HTERT RPE-1 (cell line): ENCODE data around the gene PCK2.

ENCODE experiments used
- in situ Hi-C: fragments of 300-500 bp; cut with MboI; formaldehyde crosslinking; loops from 4 replicates; pipeline ENCODE4 v1.14.3; 2020; ENCODE audit warnings: low sequenced_read_pairs

PCK2 gene

DNA sequence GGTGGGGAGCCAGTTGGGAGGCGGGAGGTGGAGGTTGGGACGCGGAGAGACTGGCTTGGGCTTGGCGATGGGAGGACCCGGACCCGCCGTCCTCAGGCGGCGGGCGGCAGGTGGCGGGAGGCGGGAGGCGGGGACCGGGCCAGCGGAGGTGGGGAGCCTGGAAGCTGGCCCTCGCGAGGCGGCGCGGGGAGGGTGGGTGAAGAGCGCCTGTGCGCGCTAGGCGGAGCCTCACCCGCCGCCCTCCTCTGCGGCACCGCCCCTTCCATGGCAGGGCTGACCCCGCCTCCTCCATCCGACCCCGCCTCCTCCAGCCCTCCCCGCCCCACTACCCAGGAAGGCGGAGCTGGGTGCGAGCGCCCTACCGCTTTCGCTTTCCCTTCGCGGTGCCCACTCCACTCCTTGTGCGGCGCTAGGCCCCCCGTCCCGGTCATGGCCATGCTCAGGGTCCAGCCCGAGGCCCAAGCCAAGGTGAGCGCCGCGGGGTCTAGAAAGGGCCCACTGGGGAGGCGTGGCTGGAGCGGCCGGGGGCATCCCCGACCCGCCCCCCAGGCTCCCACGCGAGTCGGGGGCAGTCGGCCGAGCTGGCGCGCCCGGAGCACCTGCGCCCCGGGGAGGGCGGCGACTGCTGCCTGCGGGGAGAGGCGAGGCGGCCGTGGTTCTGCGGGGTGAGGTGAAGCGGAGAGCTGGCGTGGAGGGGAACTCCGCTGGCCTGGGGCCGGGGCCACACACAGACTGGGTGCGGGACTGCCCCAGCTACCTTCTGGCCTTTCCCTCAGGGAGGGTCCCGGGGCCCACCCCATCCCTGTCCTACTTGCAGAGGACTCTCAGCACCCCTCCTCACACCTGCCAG lies 41.9 kb downstream of the PCK2 start, which contains the start of gene PSME1:
Gene PSME1 (plus strand): TSS at position 361 of the 850 bp plus-strand sequence. CDS start 69 bp downstream, at position 430.
- in situ Hi-C loops = no loop called here

DNA sequence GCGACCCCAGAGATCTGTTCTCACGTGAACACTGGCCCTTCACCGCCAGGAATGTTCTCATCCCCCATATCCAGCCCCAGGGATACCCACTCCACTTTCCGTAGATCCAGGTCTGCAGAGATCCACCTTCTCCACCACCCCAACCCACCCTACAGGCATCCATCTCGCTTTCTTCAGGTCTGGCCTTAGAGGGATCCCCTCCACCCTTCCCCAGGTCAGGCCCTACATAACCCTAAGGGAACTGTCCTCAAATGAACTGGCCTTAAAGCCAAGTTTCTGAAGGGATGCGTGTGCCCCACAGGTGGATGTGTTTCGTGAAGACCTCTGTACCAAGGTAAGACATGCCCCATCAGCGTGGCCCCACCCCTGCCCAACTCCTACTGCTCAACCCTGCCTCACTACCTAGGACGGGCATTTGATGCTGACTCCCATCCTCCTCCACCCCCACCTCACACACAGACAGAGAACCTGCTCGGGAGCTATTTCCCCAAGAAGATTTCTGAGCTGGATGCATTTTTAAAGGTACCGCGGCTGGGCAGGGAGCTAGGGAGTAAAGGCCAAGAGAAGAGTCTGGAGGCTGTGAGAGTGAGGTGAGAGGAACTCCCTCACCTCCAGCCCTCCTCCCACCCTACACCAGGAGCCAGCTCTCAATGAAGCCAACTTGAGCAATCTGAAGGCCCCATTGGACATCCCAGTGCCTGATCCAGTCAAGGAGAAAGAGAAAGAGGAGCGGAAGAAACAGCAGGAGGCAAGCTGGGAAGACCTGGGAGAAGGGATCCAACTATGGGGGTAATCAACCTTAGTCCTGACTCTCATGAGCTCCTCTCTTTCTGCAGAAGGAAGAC lies 42.8 kb downstream of the PCK2 start:
- in situ Hi-C loops = no loop called here

DNA sequence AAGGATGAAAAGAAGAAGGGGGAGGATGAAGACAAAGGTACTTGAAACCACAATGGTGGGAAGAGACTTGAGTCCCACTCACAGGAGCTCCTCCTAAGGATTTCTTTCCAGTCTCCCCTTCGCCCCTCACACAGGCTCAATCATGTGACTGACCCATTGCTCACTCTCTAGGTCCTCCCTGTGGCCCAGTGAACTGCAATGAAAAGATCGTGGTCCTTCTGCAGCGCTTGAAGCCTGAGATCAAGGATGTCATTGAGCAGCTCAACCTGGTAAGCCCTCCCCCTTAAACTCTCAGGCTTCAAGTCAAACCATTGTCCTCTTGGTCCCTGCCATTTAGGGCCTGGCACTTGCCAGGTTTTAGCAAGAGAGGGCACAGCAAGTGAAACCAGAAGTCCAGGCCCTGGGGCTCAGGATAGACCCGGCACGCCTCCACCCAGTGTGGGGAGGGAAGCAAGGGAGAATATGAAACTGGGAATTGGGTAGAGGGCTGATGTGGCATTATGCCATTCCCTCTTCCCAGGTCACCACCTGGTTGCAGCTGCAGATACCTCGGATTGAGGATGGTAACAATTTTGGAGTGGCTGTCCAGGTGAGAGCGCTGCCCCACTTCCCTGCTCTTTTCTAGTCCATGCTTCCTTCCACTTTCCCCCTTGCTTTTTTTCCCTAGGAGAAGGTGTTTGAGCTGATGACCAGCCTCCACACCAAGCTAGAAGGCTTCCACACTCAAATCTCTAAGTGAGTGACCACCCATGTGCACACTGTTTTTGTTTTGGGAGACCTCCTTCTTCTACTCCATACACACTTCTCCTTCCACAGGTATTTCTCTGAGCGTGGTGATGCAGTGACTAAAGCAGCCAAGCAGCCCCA lies 43.7 kb downstream of the PCK2 start:
- in situ Hi-C loops = no loop called here

DNA sequence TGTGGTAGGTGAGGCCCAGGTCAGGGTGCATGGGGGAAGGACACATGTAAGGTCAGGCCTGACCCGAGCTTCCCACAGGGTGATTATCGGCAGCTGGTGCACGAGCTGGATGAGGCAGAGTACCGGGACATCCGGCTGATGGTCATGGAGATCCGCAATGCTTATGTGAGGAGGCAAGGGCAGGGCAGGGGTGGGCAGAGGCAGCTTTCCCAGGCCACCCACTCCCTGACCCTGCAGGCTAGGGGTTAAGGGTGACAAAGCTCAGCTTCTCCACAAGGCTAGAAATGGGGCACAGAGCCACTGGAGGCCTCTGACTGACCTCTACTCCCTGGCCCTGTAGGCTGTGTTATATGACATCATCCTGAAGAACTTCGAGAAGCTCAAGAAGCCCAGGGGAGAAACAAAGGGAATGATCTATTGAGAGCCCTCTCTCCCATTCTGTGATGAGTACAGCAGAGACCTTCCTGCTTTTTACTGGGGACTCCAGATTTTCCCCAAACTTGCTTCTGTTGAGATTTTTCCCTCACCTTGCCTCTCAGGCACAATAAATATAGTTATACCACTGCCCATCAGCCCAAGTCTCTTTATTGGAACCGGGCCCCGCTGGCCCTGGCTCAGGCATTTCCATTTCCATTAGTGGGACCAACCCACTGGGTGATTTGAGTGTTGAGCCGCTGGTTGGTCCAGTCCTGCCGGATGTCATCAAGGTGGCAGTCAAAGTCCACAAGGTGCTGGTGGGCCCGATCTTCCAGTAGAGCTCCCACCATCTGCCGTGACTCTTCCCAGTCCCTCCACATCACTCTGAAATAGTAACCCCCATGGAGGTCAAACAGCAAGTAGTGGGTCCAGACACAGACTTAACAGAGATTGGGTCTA lies 44.5 kb downstream of the PCK2 start:
- in situ Hi-C loops = no loop called here

DNA sequence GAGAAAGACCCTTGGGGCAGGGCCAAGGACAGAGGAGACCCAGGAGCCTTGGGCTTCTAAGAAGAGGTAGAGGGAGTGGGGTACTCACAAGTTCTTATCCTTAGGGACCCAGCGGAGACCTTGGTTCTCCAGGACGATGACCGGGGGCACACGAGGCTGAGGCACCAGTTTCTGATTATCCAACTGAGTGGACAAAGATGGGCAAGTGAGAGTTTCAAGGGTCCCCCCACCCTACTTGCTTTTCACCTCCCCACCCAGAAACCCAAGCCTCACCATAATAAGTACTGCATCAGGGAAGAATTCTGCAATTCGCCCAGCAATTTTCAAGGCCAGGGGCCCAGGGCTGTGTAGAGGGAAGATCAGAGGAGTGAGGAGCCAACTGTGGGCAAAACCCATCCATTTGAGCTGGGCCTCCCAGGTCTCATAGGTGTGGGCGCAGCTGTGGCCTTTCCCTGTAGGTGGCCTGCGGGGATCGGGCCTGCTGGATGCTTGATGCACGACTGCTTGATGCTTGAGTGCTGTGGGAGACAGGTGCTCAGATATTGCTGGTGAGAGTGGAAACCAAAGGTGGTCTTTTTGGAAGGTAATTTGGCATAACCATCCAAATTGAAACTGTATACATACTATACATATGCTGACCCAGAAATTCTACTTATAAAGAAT lies 45.3 kb downstream of the PCK2 start:
- in situ Hi-C loops = no loop called here

DNA sequence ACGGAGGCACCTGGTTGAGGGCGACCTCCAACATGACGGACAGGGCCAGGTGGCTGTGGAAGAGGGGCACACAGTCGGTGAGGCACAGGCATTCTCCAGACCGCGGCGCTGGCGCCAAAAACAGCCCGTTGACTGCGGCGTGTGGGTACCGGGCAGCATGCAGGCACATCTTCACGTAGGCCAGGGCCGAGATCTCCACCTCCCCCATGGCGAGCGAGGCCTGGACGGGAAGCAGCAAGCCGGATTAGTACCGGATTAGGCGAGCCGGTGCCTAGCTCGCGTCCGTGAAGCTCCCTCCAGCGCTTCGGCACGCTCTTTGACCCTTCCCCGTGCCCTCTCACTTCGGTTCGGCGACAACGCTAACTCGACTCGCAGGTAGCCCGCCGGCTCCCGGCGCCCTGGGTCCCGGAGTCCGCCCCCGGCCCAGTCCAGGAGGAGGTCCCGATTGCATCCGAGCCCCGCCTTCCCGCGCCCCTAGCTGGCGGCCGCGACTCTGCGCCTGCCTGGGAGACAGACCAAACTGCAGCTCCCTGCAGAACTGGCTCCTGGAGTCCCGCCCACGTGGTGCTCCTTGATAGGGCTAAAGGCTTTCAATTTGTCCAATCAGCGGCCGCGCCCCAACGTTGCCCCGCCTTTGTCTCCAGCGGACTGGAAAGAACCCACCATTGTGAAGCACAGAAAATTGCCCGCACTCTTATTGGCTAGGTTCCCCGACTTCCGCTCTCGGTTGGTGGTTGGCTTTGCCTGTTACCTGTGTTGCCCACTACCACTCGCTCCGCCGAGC lies 47.2 kb downstream of the PCK2 start, which contains the start of gene EMC9:
Gene EMC9 (minus strand): TSS at position 495 of the 784 bp plus-strand sequence. CDS start 287 bp downstream, at position 208.
- in situ Hi-C loops = no loop called here

DNA sequence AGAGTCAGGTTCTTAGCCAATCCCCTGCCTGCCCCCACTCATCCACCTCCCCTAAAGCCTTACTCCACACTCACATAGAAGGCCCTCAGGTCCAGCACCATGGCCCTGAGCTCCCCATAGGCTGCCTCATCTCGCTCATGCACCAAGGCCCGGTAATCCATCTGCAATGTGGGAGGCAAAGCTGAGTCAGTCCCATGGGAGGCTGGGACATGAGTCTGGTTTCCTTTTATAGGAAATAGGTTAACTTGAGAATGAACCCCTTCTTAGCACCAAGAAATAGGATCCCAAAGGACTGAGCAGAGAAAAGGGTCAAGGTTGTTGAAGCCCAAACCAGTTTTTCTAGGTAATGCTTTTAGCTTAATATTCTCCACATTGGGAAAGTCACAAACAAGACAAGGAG lies 49.4 kb downstream of the PCK2 start:
- in situ Hi-C loops = no loop called here

DNA sequence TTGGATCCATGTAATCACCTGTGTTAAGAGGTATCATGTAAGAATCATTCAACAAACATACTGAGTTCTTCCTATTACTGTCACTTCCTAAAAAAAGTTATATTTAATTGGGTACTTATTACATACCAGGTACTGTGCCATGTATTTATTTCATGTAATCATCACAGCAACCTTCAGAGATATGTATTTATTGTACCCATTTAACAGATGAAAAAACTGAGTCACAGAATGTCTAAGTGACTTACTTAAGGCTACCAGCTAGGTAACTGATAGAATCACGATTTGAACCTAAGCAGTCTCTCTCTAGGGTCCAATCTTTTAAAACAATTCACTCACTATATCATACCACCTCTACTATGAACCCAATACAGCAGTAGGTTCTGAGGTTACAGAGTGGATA lies 50.3 kb downstream of the PCK2 start:
- in situ Hi-C loops = no loop called here

DNA sequence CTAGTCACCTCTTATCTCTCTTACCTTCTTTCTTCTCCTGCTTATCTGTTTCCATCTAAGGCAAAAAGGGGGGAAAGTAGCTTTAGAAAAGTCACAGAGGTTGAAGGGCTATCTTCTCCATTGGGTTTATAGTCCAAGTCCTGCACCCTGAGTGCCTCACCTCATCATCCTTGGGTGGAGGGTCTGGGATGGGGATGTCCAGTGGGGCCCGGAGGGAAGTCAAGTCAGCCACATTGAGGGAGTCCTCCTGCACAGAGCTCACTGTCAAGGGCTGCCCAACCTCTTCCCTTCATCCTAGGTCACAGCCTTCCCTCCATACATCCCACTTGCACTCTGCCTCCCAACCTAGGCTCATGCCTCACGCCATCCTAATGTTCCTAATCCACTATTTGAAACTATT lies 51.1 kb downstream of the PCK2 start:
- in situ Hi-C loops = no loop called here

DNA sequence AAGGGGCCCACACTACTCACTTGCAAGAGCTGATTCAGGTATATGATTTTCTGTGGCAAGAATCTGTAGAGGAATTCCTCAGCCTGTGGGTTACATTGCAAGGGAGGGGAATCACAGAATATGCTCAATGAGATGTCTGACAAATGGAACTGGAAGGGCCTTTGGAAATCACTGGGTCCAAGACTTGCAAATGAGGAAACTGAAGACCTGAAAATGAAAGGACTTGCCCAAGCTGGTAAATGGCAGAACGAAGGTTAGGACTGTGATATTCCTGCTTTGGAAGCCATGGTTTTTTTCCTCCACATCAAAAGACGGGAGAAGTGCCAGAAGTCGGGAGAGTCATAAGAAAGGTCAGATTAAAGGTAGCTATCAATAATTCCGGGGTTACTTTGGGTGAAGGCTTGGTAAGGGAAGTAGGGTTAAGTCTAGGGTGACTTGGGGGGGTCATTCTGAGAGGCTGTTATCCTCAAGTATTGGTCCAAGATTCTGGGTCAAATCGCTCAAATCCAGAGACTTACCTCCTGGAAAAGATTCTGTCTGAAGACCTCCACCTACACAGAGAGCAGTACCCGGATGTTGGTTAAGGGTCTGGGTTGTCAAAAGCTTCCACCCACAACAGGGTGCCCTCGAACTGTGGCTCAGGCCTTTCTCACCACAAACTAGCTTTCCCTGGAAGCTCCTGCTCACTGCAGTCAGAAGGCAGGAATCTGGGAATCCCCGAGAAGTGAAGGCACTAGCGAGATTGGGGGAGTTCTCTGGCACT lies 51.8 kb downstream of the PCK2 start:
- in situ Hi-C loops = no loop called here

DNA sequence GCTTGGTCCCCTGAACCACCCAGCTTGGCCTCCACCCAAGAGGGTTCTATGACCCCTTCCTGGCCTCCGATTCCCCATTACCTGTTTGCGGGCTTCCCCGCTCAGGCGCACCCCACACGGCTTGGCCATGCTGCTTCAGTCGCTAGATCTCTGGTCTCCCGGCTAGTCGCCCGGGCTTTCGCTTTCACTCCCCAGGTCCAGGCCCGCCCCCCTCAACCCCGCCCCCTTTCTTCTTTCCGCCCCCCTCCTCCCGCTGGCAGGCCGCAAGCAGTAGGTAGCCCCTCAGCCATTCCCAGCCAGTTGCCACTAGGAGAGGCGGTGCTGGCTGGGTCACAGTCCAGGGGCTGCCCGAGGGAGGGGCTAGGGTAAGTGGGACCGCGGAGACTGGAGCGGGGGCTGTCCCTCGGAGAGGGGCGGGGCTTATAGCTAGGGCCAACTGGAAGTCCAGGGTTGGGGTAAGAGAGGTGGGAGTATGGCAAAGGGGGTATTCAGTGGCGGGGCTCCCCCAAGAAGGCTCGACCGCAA lies 52.4 kb downstream of the PCK2 start, which contains the start of gene PSME2:
Gene PSME2 (minus strand): TSS at position 158 of the 525 bp plus-strand sequence. CDS start 29 bp downstream, at position 129.
- in situ Hi-C loops = no loop called here

DNA sequence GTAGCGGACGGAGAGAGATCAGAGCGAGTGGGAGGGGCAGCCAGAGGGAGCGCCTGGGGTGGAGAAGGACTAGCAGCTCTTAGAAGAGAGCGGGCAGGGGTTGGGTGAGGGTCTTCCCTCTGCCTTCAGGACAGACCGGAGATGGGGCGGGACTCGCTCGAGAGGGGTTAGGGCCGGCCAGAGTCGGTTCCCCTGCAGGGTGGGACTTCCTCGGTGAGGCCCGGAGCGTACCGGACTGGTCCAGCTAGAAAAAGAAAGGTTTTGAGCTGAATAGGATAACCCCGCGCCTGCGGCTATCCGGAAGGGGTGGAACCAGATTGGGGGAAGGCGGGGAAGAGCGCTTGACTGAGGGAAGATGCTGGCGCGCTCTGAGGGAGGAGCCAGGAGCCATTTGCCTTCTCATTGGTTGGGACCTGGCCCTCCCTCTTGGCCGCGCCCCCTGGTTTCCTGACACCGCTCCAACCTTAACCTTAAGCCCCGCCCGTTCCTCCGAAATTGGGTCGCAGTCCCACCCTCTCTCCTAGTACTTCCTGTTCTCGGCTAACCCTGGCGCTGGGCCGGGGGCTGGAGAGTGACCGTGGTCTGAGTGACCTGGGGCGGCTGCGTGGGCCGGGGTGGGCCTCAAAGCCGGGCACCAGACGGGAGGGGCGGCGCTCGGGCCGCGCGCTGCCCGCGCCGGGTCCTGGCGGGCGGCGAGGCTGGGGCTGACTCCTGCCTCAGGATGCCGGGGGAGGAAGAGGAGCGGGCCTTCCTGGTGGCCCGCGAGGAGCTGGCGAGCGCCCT lies 53.1 kb downstream of the PCK2 start, which contains the start of gene RNF31:
Gene RNF31 (plus strand): TSS at position 521 of the 783 bp plus-strand sequence. CDS start 201 bp downstream, at position 722.
- in situ Hi-C loops = no loop called here

DNA sequence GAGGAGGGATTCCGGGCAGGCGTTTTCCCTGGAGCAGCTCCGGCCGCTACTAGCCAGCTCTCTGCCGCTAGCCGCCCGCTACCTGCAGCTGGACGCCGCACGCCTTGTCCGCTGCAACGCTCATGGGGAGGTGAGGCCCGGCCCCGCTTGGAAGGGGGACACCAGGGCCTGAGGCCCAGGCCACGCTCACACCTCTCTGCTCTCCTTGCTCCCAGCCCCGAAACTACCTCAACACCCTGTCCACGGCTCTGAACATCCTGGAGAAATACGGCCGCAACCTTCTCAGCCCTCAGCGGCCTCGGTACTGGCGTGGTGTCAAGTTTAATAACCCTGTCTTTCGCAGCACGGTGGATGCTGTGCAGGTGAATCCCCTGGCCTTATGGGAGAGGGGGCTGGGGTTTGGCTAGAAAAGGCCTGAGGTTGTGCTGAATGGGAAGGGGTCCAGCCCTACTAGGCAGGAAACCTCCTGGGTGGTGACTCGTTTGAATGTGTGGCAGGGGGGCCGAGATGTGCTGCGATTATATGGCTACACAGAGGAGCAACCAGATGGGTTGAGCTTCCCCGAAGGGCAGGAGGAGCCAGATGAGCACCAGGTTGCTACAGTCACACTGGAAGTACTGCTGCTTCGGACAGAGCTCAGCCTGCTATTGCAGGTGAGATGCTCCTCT lies 53.8 kb downstream of the PCK2 start:
- in situ Hi-C loops = no loop called here

DNA sequence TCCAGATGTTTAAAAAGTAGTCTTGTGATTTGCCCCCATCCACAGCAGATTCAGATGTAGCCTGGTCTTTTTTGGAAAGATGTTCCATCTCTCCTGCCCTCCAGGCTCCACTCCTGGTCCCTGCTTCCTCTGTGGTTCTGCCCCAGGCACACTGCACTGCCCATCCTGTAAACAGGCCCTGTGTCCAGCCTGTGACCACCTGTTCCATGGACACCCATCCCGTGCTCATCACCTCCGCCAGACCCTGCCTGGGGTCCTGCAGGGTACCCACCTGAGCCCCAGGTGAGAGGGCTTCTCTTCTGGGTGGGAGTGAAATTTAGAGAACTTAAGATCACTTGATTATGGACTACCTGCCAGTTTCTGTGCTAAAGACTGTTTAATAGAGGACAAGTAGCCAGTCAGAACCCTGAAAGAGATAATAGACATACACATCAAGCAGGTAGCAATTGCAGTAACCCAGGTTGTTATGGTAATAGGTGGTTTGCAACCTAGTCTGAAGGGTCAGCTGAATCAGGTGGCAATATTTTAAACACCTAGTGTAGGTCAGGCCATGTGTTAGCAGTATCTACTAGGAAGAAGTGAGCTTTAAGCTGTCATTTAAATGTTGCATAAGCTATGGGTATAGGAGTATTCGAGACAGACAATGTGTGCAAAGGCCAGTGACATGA lies 55.3 kb downstream of the PCK2 start:
- in situ Hi-C loops = no loop called here

DNA sequence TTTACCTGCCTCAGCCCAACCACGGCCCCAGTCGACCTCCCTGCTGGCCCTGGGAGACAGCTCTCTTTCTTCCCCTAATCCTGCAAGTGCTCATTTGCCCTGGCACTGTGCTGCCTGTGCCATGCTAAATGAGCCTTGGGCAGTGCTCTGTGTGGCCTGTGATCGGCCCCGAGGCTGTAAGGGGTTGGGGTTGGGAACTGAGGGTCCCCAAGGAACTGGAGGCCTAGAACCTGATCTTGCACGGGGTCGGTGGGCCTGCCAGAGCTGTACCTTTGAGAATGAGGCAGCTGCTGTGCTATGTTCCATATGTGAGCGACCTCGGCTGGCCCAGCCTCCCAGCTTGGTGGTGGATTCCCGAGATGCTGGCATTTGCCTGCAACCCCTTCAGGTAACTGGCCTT lies 56.0 kb downstream of the PCK2 start:
- in situ Hi-C loops = no loop called here
